Jurkat, Clone E6-1 (cell line): ENCODE measurements around the gene FKBP5.
"Not testable (repeated sequence)": the region's sequence is repeated elsewhere in the genome, so short reads cannot be mapped to it uniquely, and the experiment has no call there.

Source experiments
- DNase-seq: peaks from one replicate; pipeline ENCODE4 v3.0.0-alpha.2; 2011; ENCODE audit warnings: low read depth, low spot score
- H3K4me3 ChIP-seq: 2 replicates; pipeline ENCODE4 v1.5.1; 2011; ENCODE audit warnings: mild to moderate bottlenecking, low read length, control low read depth, moderate library complexity

Gene FKBP5

DNA sequence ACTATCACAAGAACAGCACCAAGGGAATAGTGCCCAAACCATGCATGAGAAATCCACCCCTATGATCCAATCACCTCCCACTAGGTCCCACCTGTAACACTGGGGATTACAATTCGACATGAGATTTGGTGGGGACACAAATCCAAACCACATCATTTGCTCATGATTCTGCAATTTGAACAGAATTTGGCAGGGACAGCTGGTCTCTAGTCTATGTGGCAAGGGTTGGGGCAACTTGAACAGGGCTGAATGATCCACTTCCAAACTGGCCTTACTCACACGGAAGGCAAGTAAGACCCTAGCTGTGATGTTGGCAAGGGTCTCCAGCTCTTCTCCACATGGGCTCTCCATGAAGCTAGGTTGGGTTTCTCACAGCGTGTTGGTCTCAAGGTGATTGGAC, 10.1 kb upstream of the FKBP5 start:
- DNase-seq: no peak
- no peak overlapping the region for H3K4me3 ChIP-seq

GRCh38 chr6:35698430-35698829, 9.7 kb upstream of the FKBP5 start:
- not testable (repeated sequence) for DNase-seq, H3K4me3 ChIP-seq

DNA sequence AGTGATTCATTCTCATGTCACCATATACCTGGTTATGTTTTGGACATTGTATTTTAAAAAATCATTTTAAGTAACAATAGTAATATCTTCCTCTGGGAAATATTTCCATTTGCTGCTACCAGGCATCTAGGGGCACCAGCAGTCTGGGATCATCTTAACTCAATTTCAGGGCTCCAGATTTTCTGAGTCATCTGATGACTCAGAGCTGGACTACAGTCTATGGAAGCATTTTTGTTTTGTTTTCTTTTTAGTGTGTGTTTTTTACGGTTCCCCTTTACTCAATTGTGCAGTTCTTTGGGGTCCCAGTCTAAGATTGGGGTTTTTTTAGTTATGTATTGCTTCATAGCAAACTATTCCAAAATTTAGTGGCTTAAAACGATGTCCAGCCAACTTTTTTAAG, 5.7 kb upstream of the FKBP5 start:
- no peak overlapping the region for H3K4me3 ChIP-seq
- no peak for DNase-seq

GRCh38 chr6:35691027-35691824, 2.5 kb upstream of the FKBP5 start:
- no peak for DNase-seq
- no peak overlapping the region for H3K4me3 ChIP-seq

DNA sequence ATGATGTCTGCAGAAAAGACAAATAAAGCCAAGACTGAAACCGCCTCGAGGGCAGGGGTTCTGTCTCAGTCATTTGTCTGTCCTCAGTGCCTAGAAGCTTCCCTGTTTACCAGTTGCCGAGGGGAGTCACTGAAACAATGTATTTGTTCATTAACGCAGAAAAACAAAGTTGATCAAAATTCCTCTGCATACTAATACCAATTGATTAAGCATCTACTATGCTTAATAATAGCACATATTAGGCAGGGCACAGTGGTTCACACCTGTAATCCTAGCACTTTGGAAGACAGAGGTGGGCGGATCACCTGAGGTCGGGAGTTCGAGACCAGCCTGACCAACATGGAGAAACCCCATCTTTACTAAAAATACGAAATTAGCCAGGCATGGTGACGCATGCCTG, 1.8 kb upstream of the FKBP5 start:
- no peak for DNase-seq
- H3K4me3 ChIP-seq: no peak overlapping the region

GRCh38 chr6:35690006-35690405, 1.3 kb upstream of the FKBP5 start:
- not testable (repeated sequence) for DNase-seq, H3K4me3 ChIP-seq

DNA sequence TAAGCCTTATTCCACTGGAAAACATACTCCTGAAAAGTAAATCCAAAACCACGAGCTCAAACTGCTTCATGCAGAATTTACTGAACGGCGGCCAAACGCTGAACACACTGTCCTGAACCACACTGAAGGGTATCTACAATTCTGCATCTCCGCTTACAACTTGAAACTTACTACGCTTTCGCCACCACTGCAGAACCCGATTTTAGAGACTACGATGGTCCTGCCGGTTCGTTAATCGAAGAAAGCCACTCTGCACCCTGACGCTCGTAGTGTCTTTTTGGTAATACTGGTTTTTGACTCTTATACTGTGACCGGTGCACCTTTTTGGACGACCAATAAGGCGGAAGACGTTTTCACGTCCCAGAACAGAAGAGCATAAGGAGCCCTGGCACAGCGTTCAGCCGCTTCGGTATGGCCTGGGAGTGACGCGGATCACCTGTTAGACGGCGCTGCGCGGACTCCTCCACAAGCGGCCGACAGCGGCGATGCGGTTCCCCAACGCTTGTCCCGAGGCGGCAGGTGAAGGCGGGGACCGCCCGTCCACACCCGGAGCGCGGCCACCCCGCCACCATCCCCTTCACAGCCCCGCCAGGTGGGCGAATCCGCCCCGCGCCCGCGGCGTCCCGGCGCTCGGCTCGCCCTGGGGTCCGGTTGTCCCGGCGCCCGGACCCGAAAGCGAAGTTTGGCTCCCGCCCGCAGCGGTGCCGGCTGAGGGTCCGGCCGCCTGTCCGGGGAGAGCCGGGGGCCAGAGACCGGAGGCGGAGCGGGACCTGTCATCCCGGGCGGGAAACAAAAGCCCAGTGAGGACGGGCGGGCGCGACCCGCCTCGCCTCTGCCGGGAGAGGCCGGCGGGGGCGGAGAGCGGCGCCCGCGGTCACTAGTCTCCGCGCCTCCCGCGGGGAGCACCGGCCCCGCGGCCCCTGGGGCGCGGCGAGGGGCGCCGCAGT, 784 bp downstream of the FKBP5 start:
- no peak for DNase-seq
- H3K4me3 ChIP-seq: peak overlapping the region; percentile 60

DNA sequence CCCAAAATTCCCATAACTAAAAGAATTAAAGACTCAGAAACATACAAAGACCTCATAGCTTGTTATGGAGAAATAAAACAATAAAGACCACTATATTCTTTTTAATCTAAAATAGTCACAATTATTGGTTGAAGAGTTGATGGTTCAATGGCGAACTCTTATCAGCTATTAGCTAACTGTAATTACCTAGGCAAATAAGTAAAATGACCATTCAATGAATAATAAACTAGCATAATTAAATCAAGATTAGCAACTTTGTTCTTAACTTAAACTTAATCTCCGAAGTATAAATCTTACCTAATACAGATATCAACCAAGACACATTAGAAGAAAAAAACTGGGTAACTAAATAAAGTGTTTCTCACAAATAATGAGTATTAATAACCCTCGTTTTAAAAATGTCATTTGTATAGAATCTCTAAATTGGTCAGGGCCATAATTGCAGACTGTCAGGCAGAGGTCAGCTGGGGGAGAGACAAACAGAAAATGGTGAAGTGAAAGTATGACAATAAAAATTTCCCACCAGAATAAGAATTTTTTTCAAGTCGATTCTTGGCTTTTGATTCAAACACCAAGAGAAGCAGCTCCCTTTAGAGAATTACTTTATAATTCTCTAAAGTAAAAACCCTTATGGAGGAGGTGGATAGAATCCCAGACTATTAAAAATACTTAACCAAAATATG, 1.7 kb downstream of the FKBP5 start:
- DNase-seq: no peak

GRCh38 chr6:35686436-35686835, 2.3 kb downstream of the FKBP5 start:
- no peak overlapping the region for H3K4me3 ChIP-seq
- no peak for DNase-seq

More for the DNA sequence above, 1.7 kb downstream of the FKBP5 start:
- no peak overlapping the region for H3K4me3 ChIP-seq

GRCh38 chr6:35683267-35683666, 5.4 kb downstream of the FKBP5 start:
- DNase-seq: no peak
- no peak overlapping the region for H3K4me3 ChIP-seq

DNA sequence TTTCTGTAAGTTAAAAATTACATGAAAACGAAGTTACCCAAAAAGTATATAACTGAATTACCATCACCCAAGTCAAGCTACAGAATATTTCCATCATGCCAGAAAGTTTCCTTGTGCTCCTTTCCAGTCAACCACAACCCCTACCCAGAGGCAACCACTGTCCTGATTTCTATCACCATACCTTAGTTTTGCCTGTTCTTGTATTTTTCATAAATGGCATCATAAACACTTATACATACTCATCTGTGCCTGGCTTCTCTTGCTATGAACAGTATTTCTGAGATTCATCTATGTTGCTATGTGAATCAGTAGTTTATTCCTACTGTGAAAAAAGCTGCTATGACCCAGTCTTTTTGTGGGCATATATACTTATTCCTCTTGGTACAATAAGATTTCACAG, 7.4 kb downstream of the FKBP5 start:
- DNase-seq: no peak
- H3K4me3 ChIP-seq: no peak overlapping the region

DNA sequence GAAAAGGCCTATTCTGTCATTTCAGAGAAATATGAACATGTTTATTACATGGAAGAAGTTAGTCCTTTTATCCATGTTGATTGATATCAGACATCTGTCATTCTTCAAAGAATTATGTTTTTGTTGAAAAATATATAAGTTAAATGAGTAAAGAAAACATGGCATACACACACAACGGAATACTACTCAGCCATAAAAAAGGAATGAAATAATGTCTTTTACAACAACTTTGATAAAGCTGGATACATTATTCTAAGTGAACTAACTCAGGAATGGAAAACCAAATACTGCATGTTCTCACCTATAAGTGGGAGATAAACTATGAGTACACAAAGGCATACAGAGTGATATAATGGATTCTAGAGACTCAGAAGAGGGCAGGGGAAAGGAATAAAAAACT, 9.3 kb downstream of the FKBP5 start:
- DNase-seq: no peak

GRCh38 chr6:35678814-35679213, 9.9 kb downstream of the FKBP5 start:
- H3K4me3 ChIP-seq: no peak overlapping the region
- no peak for DNase-seq

More for the DNA sequence above, 9.3 kb downstream of the FKBP5 start:
- no peak overlapping the region for H3K4me3 ChIP-seq

GRCh38 chr6:35678021-35678654, 10.6 kb downstream of the FKBP5 start:
- no peak overlapping the region for H3K4me3 ChIP-seq
- DNase-seq: no peak

DNA sequence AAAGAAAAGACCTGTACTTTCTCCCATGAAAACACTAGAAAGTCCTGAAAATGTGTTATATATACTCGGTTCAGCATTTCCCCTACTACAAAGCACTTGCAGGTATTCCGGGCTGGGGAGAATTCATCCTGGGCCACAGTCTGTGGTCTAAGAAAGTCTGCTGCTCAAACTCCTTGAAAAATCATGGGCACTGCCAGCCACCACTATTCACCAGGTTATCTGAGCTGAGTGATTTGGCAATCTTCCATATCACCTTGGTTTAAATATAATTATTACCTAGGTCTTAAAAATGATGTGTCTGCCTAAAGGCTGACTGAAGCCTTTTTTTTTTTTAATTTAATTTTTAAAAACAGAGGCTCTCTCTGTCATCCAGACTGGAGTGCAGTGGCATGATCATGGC, 11.3 kb downstream of the FKBP5 start:
- DNase-seq: no peak
- H3K4me3 ChIP-seq: no peak overlapping the region

DNA sequence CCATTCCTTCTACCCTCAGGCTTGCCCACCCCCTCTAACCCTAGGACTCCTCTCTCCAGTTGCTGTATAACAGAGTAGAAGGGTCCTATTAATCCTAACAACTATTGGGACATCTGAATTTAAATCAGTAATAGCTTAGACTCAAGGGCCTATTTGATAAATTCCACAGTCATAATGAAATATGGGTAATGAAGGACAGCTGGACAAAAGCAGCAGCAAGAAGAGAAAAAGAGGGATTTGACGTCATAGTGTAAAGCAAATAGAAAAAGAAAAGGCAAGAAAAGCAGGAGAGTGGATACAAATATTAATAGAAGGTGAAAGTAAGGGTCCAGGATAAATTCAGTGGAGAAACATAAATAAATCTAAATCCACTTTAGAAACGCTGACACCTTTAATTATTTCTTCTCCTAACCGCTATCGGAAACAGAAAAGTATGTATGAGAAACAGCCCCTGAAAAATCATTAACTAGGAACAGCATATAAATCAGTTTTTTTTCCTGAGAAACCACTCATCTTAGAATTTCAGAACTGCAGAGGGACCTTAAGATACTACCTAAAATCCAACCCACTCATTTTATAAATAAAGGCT, 12.8 kb downstream of the FKBP5 start:
- no peak overlapping the region for H3K4me3 ChIP-seq
- DNase-seq: no peak

- H3K4me3 ChIP-seq: no peak overlapping the region
- no peak for DNase-seq
Observed at GRCh38 chr6:35674594-35674993, 14.1 kb downstream of the FKBP5 start.

DNA sequence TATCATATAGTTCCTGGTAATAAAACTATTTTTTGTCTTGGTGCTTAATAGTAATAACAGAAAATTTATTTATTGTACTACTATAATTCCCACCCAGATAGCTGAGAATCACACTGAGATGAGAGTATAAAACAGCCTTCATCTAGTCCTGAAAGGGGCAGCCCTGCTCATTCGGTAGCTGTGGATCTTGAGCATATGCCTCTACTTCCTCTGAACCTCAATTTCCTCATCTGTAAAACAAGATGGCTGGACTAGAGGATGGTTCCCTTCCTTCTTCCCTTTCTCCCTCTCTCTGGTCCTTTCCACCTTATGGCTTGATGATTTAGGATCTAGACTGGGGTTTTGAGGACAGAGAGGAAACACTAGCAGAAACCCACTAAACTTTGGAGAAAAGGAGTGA, 15.0 kb downstream of the FKBP5 start:
- no peak for DNase-seq

DNA sequence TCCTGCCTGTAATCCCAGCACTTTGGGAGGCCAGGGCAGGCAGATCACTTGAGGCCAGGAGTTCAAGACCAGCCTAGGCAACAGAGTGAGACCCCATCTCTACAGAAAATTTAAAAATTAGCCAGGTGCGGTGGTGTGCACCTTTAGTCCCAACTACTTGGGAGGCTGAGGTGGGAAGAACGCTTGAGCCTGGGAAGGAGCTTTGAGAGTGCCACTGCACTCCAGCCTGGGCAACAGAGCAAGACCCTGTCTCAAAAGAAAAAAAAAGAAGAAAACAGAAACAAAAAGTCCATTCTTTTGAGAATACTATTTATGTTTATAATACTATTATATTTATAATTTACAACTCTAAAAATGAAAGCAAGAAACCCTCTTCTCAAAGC, 15.4 kb downstream of the FKBP5 start:
- not testable (repeated sequence) for DNase-seq, H3K4me3 ChIP-seq

More for the DNA sequence above, 15.0 kb downstream of the FKBP5 start:
- H3K4me3 ChIP-seq: no peak overlapping the region
